Measurements from ENCODE around the gene UBA52. TPM values are rescaled to one million over a fixed set of nuclear protein-coding genes. Genes with fewer than 3 reads are reported as not detected.

The UBA52 gene
- polyA plus RNA-seq (709 and 765 TPM in 2 replicates), polyA minus RNA-seq (234 and 279 TPM in 2 replicates)

DNA sequence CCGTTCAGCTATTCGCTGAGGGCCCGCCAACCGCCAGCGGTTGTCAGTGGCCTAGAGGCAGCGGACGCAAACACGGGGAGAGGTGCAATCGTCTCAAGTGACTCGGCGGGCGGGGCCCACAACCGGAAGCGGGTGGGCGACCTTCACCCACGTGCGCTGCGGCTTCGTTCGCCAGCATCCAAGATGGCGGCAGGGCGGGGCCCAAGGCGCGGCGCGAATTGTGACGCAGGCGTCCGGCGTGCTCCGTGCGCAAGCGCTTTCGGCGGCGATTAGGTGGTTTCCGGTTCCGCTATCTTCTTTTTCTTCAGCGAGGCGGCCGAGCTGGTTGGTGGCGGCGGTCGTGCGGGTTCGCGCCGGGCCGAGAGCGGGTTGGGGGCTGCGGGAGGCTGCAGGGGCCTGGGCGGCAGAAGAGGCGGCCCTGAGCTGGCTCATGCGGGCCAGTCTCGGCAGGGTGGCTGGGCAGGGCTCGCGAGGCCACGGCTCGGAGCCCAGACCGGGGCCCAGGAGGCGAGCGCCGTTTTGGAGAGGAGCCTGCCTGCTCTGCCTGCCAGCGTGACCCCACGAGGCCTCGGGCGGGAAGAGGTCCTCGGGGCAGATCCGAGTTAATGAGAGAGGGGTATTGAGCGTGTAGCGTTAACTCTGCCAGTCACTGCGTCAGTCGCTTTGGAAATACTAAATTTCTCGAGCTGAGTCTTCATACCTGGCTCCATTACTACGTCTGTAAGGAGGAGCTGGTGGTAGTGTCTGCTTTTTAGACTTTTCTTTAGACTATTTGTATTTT, at the start of gene UBA52:
Gene UBA52 (plus strand): TSS at position 294 of the 781 bp plus-strand sequence. CDS start 1,444 bp downstream, outside the sequence.
- Histone ChIP-seq H4K20me1 (ENCODE audit: insufficient read depth) (no peaks in the 10 kb centered on the region), H3K9me2 (ENCODE audit: insufficient read depth, low read length) (no peaks in the 10 kb centered on the region), H3K27me3 (ENCODE audit: insufficient read depth, low read depth, low read length) (no peaks in the 10 kb centered on the region), H3K27ac (ENCODE audit: low read length) (peak within 1 kb of the TSS; percentile 69), H3K79me2 (replicated peaks; ENCODE audit: insufficient read depth, low read length) (peaks cover 13% of the 10 kb centered on the region), H2AFZ (ENCODE audit: low read depth, low read length) (peak within 1 kb of the TSS; percentile 53), H3K9me3 (ENCODE audit: low read length) (no peaks in the 10 kb centered on the region), H3K4me2 (ENCODE audit: low read length) (peak within 1 kb of the TSS; percentile 95), H3K4me3 (ENCODE audit: low read length) (peak within 1 kb of the TSS; percentile 89), H3K9ac (ENCODE audit: low read length) (peak within 1 kb of the TSS; percentile 82), H3K36me3 (ENCODE audit: insufficient read depth, low read length) (no peaks in the 10 kb centered on the region), H3F3A (ENCODE audit: insufficient read depth, low read length, poor library complexity, severe bottlenecking) (no peaks in the 10 kb centered on the region)
- TF ChIP-seq, protein P1, sequence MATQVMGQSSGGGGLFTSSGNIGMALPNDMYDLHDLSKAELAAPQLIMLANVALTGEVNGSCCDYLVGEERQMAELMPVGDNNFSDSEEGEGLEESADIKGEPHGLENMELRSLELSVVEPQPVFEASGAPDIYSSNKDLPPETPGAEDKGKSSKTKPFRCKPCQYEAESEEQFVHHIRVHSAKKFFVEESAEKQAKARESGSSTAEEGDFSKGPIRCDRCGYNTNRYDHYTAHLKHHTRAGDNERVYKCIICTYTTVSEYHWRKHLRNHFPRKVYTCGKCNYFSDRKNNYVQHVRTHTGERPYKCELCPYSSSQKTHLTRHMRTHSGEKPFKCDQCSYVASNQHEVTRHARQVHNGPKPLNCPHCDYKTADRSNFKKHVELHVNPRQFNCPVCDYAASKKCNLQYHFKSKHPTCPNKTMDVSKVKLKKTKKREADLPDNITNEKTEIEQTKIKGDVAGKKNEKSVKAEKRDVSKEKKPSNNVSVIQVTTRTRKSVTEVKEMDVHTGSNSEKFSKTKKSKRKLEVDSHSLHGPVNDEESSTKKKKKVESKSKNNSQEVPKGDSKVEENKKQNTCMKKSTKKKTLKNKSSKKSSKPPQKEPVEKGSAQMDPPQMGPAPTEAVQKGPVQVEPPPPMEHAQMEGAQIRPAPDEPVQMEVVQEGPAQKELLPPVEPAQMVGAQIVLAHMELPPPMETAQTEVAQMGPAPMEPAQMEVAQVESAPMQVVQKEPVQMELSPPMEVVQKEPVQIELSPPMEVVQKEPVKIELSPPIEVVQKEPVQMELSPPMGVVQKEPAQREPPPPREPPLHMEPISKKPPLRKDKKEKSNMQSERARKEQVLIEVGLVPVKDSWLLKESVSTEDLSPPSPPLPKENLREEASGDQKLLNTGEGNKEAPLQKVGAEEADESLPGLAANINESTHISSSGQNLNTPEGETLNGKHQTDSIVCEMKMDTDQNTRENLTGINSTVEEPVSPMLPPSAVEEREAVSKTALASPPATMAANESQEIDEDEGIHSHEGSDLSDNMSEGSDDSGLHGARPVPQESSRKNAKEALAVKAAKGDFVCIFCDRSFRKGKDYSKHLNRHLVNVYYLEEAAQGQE (IDR thresholded peaks at IDR 0.05; ENCODE audit: borderline replicate concordance): peak; percentile 64
- TF ChIP-seq RAD21 (conservative IDR thresholded peaks at IDR 0.05) (peak; percentile 46), POLR2AphosphoS5 (IDR thresholded peaks at IDR 0.05) (peak; percentile 91), SMC3 (conservative IDR thresholded peaks at IDR 0.05; ENCODE audit: poor library complexity) (peak; percentile 58), MXI1 (conservative IDR thresholded peaks at IDR 0.05; ENCODE audit: poor library complexity, severe bottlenecking) (peak; percentile 99), EP300 (conservative IDR thresholded peaks at IDR 0.05; ENCODE audit: poor library complexity, severe bottlenecking) (peak; percentile 53), EZH2 (IDR thresholded peaks at IDR 0.05; ENCODE audit: borderline replicate concordance, insufficient read depth, low read length, poor library complexity, severe bottlenecking) (no peak)
- TF ChIP-seq, protein P2, sequence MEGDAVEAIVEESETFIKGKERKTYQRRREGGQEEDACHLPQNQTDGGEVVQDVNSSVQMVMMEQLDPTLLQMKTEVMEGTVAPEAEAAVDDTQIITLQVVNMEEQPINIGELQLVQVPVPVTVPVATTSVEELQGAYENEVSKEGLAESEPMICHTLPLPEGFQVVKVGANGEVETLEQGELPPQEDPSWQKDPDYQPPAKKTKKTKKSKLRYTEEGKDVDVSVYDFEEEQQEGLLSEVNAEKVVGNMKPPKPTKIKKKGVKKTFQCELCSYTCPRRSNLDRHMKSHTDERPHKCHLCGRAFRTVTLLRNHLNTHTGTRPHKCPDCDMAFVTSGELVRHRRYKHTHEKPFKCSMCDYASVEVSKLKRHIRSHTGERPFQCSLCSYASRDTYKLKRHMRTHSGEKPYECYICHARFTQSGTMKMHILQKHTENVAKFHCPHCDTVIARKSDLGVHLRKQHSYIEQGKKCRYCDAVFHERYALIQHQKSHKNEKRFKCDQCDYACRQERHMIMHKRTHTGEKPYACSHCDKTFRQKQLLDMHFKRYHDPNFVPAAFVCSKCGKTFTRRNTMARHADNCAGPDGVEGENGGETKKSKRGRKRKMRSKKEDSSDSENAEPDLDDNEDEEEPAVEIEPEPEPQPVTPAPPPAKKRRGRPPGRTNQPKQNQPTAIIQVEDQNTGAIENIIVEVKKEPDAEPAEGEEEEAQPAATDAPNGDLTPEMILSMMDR (IDR thresholded peaks at IDR 0.05; ENCODE audit: poor library complexity, severe bottlenecking): no peak

DNA sequence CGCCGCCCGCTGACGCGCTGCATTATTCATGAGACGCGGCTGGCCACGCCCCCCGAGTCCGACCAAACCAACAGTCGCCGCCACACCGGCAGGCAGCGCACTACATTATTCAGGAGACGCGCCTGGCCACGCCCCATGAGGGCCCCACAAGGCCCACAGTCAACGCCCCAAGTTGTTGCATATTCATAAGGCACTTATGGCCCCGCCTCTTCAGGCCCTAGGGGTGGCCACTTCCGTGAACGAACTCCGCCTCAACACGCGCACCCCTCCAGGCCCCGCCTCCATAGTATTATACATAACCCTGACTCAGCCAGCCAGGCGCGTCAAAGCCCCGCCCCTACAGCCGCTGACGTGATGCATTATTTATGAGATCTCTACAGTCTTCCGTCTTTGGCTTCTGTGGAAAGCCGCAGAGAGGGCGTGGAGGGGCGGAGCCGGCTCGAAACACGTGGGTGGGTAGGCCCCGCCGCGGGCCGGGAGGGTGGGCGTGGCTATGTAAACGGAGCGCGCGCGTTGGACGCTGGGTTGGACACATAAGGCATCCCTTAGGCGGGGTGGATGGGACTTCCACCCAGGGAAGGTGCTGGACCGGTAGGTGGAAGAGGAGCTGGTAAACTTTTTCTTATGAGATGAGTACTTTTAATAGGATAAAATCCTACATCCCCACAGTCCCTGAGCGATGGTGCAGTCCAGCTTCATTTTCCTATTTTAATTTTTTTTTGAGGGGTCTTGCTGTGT, 49.4 kb upstream of the UBA52 start:
- H2AFZ ChIP-seq (ENCODE audit: low read depth, low read length): no peak overlapping the region
- no peak overlapping the region for H3K4me2 ChIP-seq (ENCODE audit: low read length)

More for the DNA sequence above, 49.4 kb upstream of the UBA52 start:
- no peaks in the 10 kb centered on the region for H3K27me3 ChIP-seq (ENCODE audit: insufficient read depth, low read depth, low read length)
- peak overlapping the region; percentile 90 for H3K9ac ChIP-seq (ENCODE audit: low read length)
- no peaks in the 10 kb centered on the region for H3F3A ChIP-seq (ENCODE audit: insufficient read depth, low read length, poor library complexity, severe bottlenecking)
- H3K9me3 ChIP-seq (ENCODE audit: low read length): no peaks in the 10 kb centered on the region
- TF ChIP-seq EP300 (conservative IDR thresholded peaks at IDR 0.05; ENCODE audit: poor library complexity, severe bottlenecking) (no peak), SMC3 (conservative IDR thresholded peaks at IDR 0.05; ENCODE audit: poor library complexity) (no peak), RAD21 (conservative IDR thresholded peaks at IDR 0.05) (no peak), MXI1 (conservative IDR thresholded peaks at IDR 0.05; ENCODE audit: poor library complexity, severe bottlenecking) (peak; percentile 30), TAF1 (IDR thresholded peaks at IDR 0.05; ENCODE audit: low read depth) (no peak), POLR2AphosphoS5 (IDR thresholded peaks at IDR 0.05) (peak; percentile 36), EZH2 (IDR thresholded peaks at IDR 0.05; ENCODE audit: borderline replicate concordance, insufficient read depth, low read length, poor library complexity, severe bottlenecking) (no peak)
- TF ChIP-seq, protein P2 (IDR thresholded peaks at IDR 0.05; ENCODE audit: poor library complexity, severe bottlenecking): no peak
- TF ChIP-seq, protein P1 (IDR thresholded peaks at IDR 0.05; ENCODE audit: borderline replicate concordance): no peak
- peak overlapping the region; percentile 34 for H3K27ac ChIP-seq (ENCODE audit: low read length)
- H3K36me3 ChIP-seq (ENCODE audit: insufficient read depth, low read length): no peaks in the 10 kb centered on the region
- peaks cover 17% of the 10 kb centered on the region for H3K79me2 ChIP-seq (replicated peaks; ENCODE audit: insufficient read depth, low read length)
- H3K9me2 ChIP-seq (ENCODE audit: insufficient read depth, low read length): no peaks in the 10 kb centered on the region
- H4K20me1 ChIP-seq (ENCODE audit: insufficient read depth): no peaks in the 10 kb centered on the region
- peak overlapping the region; percentile 98 for H3K4me3 ChIP-seq (ENCODE audit: low read length)

Data from neural cell (in vitro differentiated cells).